Hepatocyte (in vitro differentiated cells): ENCODE results near the gene CRMP1. TPM values are rescaled to one million over a fixed set of nuclear protein-coding genes. Genes with fewer than 3 reads are reported as not detected.

Experiments
- DNase-seq: peaks from one replicate; pipeline ENCODE4 v3.0.0-alpha.2; 2016; ENCODE audit warnings: low spot score
- H2AFZ ChIP-seq: fragments of 200-600 bp; sonication (generic); 2 replicates; pipeline ENCODE4 v1.6.0; 2016; ENCODE audit warnings: antibody characterized with exemption, mild to moderate bottlenecking
- H3K27ac ChIP-seq: fragments of 200-600 bp; sonication (generic); 2 replicates; pipeline ENCODE4 v1.5.1; 2016; ENCODE audit warnings: mild to moderate bottlenecking
- H3K27me3 ChIP-seq: fragments of 200-600 bp; sonication (generic); 2 replicates; pipeline ENCODE4 v1.6.1; 2016
- H3K36me3 ChIP-seq: fragments of 200-600 bp; sonication (generic); replicated peaks from 2 replicates; pipeline ENCODE4 v1.5.1; 2016; ENCODE audit warnings: low read depth; ENCODE audit not compliant: insufficient read depth
- H3K4me1 ChIP-seq: fragments of 200-600 bp; sonication (generic); 2 replicates; pipeline ENCODE4 v1.5.1; 2016; ENCODE audit warnings: mild to moderate bottlenecking, moderate library complexity; ENCODE audit not compliant: insufficient read depth
- H3K4me2 ChIP-seq: fragments of 200-600 bp; sonication (generic); 2 replicates; pipeline ENCODE4 v1.6.0; 2016
- H3K4me3 ChIP-seq: fragments of 200-600 bp; sonication (generic); 2 replicates; pipeline ENCODE4 v1.5.1; 2016; ENCODE audit warnings: mild to moderate bottlenecking
- H3K79me2 ChIP-seq: fragments of 200-600 bp; sonication (generic); 2 replicates; pipeline ENCODE4 v1.6.0; 2017; ENCODE audit warnings: mild to moderate bottlenecking
- H3K9me2 ChIP-seq: fragments of 200-600 bp; sonication (generic); replicated peaks from 2 replicates; pipeline ENCODE4 v1.6.0; 2017; ENCODE audit warnings: mild to moderate bottlenecking; ENCODE audit not compliant: insufficient read depth
- H3K9me3 ChIP-seq: fragments of 200-600 bp; sonication (generic); 2 replicates; pipeline ENCODE4 v1.5.1; 2016; ENCODE audit warnings: low read depth, mild to moderate bottlenecking
- H4K20me1 ChIP-seq: fragments of 200-600 bp; sonication (generic); 2 replicates; pipeline ENCODE4 v1.6.0; 2016; ENCODE audit warnings: mild to moderate bottlenecking; ENCODE audit not compliant: insufficient read depth, poor library complexity, severe bottlenecking
- CTCF ChIP-seq: fragments of 200-600 bp; sonication (generic); IDR thresholded peaks from 2 replicates; pipeline ENCODE4 v1.5.1; 2016; ENCODE audit warnings: antibody characterized with exemption, mild to moderate bottlenecking; ENCODE audit not compliant: poor library complexity
- EZH2 ChIP-seq: fragments of 200-600 bp; sonication (generic); IDR thresholded peaks from 2 replicates; pipeline ENCODE4 v1.6.1; 2016; ENCODE audit warnings: antibody characterized with exemption, mild to moderate bottlenecking, borderline replicate concordance
- EZH2phosphoT487 ChIP-seq: fragments of 200-600 bp; sonication (generic); IDR thresholded peaks from one replicate; pipeline ENCODE4 v1.6.1; 2018; ENCODE audit warnings: antibody characterized with exemption, mild to moderate bottlenecking, low read depth, moderate library complexity; ENCODE audit not compliant: unreplicated experiment, severe bottlenecking
- WGBS: methylation state at CpG from one replicate; pipeline ENCODE4 v1.1.6; 2016; ENCODE audit warnings: low lambda C conversion rate; ENCODE audit errors: missing lambda C conversion rate; 5-methylcytosine and 5-hydroxymethylcytosine counted together
- polyA plus RNA-seq: library from polyadenylated mRNA; unstranded; fragments of >200 nt; fragmentation: Nextera tagmentation; extraction: Ambion mirVana; gene quantifications from 2 replicates; pipeline ENCODE4 v1.2.1, GENCODE V29; 2016
- total RNA-seq: library from RNA; depleted of rRNA; stranded (reverse); fragments of >200 nt; gene quantifications from 2 replicates; pipeline ENCODE4 v1.2.3, GENCODE V29; 2014

The CRMP1 gene
- total and polyA plus RNA-seq, 2 experiments from 2014 or later = 12.5 to 12.9 TPM

DNA sequence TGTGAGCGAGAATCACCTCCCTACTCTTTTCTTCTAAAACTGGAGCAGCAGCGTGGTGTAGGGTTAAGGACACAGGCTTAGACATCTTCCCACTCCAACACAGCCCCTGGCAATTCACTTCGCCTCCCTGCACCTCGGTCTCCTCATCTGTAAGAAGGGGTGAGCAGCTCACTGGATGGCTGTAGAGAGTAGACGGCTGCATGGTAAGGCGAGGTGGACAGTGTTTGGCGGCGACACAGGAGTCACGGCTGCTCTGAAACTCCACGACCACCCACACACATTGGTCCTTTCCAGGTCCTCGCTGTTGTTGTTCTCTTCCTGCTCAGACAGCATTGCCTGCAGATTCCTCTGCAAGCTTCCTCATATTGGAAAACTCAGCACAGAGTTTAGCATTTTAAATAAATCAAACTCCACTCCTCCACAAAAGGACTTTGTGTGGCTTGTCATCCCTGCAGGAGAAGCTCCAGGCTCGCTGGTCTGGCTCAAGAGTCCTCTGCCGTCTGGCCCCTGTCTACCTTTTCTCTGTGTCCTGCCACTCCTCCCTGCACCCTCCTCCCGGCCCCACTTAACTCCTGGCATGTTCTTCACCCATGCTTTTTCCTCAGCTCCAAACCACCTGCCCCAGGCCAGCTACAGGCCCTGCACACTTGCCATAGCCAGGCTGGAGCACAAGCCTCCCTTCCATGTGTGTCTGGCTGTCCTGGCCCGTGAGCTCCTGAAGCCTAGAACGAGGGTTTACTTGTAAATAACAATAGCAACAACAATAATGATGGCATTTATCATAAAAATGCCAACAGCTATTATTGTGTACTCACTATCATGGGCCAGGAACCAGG is 41.3 kb upstream of the CRMP1 start:
- Histone ChIP-seq H3K27ac (no peak overlapping the region), H3K4me2 (no peak overlapping the region), H3K9me2 (no peaks in the 10 kb centered on the region), H3K9me3 (no peaks in the 10 kb centered on the region), H3K4me3 (no peak overlapping the region), H3K79me2 (no peaks in the 10 kb centered on the region), H3K27me3 (peaks cover 12% of the 10 kb centered on the region), H3K36me3 (no peaks in the 10 kb centered on the region), H4K20me1 (no peaks in the 10 kb centered on the region), H3K4me1 (no peaks in the 10 kb centered on the region), H2AFZ (no peak overlapping the region)
- 79% methylated on average over 16 of the region's 16 CpGs for WGBS
- no peak for DNase-seq
- TF ChIP-seq CTCF = no peak
- no peak for TF ChIP-seq EZH2phosphoT487
- no peak for TF ChIP-seq EZH2

DNA sequence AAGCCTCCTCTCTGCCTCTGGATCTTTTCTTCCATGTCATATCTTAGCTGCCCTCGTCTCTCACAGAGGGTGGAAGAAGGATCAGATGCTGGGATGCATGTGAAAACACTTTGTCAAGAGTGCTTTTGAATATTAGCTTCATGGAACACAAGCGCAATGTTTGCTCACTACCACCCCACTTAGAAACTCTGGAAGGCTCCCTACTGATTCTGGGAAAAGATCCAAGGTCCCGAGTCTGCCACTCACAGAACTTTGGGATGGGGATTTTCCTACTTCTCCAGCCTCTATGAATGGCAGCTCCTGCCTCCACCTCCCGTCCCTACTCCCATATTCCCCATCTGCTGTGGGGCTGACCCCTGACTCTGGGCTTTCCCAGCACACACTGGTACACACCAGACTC is 40.2 kb upstream of the CRMP1 start:
- H3K36me3 ChIP-seq = no peaks in the 10 kb centered on the region
- H2AFZ ChIP-seq = no peak overlapping the region
- peaks cover 12% of the 10 kb centered on the region for H3K27me3 ChIP-seq
- DNase-seq = no peak
- H3K4me1 ChIP-seq = no peaks in the 10 kb centered on the region
- H3K4me3 ChIP-seq = no peak overlapping the region
- no peaks in the 10 kb centered on the region for H3K79me2 ChIP-seq
- H3K27ac ChIP-seq = no peak overlapping the region
- TF ChIP-seq CTCF (no peak), EZH2phosphoT487 (no peak), EZH2 (no peak)
- H3K9me2 ChIP-seq = no peaks in the 10 kb centered on the region
- H3K4me2 ChIP-seq = no peak overlapping the region
- H3K9me3 ChIP-seq = no peaks in the 10 kb centered on the region
- 71% methylated on average over 4 of the region's 4 CpGs for WGBS
- H4K20me1 ChIP-seq = no peaks in the 10 kb centered on the region

GRCh38 chr4:5932035-5932568 is 39.2 kb upstream of the CRMP1 start:
- peaks cover 12% of the 10 kb centered on the region for H3K27me3 ChIP-seq
- no peaks in the 10 kb centered on the region for H3K79me2 ChIP-seq
- no peaks in the 10 kb centered on the region for H3K9me3 ChIP-seq
- no peak for TF ChIP-seq EZH2
- no peak for TF ChIP-seq CTCF
- TF ChIP-seq EZH2phosphoT487 = no peak
- DNase-seq = no peak
- no peaks in the 10 kb centered on the region for H3K36me3 ChIP-seq
- no peak overlapping the region for H3K4me2 ChIP-seq
- no peaks in the 10 kb centered on the region for H3K4me1 ChIP-seq
- H3K27ac ChIP-seq = no peak overlapping the region
- no peak overlapping the region for H3K4me3 ChIP-seq
- WGBS = 87% methylated on average over 9 of the region's 12 CpGs
- H3K9me2 ChIP-seq = no peaks in the 10 kb centered on the region
- no peaks in the 10 kb centered on the region for H4K20me1 ChIP-seq
- H2AFZ ChIP-seq = no peak overlapping the region
